Amniotic epithelial cell (primary cell): Measurements from ENCODE around the gene PAN2.
"Not testable (repeated sequence)": the region's sequence is repeated elsewhere in the genome, so short reads cannot be mapped to it uniquely, and the experiment has no call there.

Experiments
- DNase-seq: peaks from one replicate; pipeline ENCODE4 v3.0.0-alpha.2; 2010; ENCODE audit warnings: low read depth

Gene PAN2

DNA sequence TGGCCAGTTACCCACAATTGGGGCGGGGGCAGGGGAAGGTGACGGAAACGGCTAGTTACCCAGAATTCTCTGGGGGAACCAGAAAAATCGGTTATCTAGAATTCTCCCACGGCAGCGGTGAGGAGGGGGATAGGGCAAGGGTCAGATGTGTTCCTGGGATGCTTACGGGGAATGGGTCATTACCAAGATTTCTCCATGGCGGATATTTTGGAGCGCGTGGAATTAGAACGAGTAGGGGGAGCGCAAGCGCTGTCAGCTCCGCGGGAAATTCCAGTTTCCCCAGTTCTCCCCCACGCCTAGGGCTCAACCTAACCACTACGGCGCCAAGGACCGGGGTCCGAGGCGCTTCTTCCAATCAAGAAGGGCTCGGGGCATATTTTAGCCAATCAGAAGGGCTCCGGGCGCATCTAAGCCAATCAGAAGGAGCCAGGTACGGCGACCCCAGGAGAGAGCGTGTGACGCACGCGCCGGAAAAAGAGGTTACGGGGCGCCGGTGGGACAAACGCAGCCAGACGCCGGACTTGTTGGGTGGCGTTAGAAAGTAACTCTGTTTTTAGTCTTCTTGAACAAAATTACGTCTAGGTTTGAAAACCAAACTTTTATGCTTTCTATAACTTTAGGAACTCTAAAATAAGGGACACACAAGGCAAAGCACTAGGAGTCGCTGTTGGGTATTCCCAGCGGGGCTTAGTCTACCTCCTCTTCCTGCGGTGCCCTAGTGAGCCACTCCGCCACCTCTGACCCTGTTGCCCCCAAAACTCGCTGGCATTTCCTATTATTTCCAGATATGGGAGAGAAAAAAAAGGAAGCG is at the start of gene PAN2:
Gene PAN2, minus strand, starts transcription at position 322 of the 811 bp plus-strand sequence. CDS start 906 bp downstream, outside the sequence.
- DNase-seq, result peak; percentile 98

DNA sequence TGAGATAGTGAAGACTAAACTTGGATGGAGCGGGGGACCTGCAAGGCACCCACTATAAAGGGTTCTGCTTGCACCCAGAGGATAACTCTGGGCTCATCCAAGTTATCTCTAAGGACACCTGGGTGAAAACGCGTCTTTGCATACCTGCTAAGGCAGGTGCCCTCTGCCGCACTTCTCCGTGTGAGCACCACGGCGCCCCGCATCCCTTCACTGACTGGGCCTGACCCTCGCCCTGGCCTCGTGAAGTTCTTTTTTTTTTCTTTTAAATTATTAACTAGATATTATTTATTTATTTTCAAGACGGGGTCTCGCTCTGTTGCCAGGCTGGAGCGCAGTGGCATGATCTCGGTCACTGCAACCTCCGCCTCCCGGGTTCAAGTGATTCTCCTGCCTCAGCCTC is 48.8 kb upstream of the PAN2 start:
- no peak for DNase-seq

GRCh38 chr12:56377989-56378316 is 44.2 kb upstream of the PAN2 start:
- no peak for DNase-seq

DNA sequence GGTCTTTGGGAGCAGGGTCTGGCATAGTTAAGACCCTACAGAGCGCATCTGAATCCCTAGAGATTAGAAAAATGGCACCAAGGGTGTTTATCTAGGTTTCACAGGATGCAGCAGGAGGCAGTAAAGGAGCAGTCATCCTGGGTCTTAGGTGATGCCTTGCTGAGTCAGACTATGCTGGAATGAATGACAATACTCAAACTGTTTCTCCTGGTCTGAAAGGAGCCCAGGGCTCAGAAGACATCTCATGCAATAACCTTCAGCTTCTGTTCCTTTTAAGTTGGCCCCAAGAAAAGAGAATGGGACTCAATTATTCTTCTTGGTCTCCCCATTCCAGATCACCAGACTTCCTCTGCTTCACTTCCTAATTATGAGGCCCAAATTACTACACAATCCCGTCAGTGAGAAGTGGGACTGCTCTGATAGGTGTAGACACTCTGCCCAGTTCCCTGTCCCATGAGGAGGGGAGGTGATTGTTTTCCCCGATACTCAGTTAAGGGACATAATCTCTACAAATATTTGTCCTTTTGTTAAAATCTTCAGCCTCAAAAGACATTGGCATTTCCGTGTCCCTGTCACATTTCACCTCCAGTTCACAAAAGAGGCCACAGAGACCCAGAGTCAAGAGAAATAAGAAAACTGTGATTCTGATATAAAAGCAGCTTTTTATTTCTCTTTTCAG is 43.6 kb upstream of the PAN2 start:
- peak; percentile 44 for DNase-seq

DNA sequence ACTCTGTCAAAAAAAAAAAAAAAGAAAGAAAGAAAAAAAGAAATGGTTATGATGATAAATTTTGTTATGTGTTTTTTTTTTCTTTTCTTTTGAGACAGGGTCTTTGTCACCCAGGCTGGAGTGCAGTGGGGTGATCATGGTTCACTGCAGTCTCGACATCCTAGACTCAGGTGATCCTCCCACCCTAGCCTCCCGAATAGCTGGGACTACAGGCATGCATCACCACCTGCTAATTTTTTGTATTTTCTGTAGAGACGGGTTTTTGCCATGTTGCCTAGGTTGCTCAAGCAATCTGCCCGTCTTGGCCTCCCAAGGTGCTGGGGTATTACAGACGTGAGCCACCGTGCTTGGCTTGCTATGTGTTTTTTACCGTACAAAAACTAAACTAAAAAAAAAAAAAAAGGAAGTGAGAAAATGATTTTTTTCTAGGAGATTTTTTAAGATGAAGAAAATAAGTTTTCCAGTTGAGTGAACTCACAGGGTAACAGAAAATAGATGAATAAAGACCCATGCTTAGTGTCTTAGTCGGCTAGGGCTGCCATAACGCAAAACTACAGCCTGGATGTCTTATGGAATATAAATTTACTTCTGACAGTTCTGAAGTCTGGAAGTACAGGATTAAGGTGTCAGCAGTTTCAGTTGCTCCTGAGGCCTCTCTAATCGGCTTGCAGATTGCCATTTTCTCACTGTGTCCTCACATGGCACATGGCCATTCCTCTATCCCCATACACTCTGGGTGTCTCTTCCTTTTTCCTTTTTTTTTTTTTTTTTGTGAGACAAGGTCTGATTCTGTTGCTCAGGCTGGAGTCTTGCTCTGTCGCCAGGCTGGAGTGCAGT is 42.0 kb upstream of the PAN2 start:
- DNase-seq, result no peak

DNA sequence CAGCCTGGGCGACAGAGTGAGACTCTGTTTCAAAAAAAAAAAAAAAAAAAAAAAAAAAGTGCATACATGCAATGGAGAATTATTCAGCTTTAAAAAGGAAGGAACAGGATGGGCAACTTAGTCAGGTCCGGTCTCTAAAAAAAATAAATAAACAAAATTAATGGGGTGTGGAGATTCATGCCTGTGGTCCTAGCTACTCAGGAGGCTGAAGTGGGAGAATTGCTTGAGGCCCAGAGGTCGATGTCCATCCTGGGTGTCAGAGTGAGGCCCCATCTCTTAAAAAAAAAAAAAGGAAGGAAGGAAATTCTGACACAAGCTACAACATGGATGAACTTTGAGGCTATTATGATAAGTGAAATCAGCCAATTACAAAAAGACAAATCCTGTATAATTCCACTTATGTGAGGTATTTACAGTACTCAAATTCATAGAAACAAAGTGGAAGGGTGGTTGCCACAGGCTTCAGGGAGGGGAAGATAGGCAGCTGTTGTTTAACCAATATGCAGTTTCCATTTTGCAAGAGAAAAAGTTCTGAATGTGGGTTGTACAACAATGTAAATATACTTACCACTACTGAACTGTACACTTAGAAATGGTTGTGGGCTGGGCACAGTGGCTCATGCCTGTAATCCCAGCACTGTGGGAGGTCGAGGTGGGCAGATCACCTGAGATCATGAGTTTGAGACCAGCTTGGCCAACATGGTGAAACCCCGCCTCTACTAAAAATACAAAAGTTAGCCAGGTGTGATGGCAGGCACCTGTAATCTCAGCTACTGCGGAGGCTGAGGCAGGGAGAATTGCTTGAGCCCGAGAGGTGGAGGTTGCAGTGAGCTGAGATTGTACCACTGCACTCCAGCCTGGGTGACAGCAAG is 41.2 kb upstream of the PAN2 start:
- no peak for DNase-seq

- no peak for DNase-seq
Observed at GRCh38 chr12:56373515-56373914, 39.7 kb upstream of the PAN2 start.

DNA sequence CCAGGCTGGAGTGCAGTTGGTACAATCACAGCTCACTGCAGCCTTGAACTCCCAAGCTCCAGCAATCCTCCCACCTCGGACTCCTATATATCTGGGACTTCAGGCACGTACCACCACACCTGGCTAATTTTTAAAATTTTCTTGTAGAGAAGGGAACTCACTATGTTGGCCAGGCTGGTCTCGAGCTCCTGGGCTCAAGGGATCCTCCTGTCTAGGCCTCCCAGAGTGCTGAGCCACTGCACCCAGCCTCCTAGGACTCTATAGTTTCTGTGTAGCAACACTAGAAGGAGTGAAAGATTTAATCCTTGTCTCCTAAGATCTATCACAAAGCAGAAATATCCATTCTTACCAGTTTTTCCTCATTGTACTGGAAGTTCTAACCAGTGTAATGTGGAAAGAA is 33.1 kb upstream of the PAN2 start:
- DNase-seq, result no peak

DNA sequence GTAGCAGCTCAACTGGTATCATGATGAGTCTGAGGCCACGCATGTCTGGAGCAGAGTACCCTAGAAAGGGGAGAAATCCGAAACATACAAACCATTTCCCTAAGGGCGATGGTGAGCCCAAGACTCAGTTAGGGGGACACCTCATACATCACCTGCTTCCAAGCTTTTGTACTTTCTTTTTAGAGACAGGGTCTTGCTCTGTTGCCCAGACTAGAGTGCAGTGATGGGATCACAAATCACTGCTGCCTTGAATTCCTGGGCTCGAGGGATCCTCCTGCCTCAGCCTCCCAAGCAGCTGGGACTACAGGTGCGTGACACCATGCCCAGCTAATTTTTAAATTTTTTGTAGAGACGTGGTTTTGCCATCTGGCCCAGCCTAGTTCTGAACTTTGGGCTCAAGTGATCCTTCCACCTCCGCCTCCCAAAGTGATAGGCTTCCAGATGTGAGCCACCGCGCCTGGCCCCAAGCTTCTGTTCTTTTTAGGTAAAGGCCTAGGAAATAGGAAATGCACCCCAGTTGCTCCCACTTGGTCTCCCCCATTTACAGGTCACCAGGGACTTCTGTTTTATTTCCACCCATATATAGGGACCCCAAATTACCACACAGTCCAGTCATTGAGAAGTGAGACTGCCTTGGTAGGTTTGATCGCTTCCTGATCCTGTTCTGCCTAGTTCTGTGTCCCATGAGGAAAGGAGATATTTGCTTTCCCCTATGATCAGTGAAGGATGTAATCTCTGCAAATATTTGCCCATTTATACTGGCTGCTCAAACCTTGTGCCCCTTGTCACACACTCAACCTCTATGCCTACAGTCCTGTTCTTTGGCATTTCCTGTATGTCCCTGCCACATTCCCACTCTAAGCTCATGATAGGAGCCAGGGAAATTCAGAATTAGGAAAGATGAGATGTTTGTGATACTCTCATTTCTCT is 28.6 kb upstream of the PAN2 start, which contains the start of gene APOF:
Gene APOF, minus strand, starts transcription at position 728 of the 930 bp plus-strand sequence. Its CDS starts 112 bp downstream, at position 616.
- no peak for DNase-seq

DNA sequence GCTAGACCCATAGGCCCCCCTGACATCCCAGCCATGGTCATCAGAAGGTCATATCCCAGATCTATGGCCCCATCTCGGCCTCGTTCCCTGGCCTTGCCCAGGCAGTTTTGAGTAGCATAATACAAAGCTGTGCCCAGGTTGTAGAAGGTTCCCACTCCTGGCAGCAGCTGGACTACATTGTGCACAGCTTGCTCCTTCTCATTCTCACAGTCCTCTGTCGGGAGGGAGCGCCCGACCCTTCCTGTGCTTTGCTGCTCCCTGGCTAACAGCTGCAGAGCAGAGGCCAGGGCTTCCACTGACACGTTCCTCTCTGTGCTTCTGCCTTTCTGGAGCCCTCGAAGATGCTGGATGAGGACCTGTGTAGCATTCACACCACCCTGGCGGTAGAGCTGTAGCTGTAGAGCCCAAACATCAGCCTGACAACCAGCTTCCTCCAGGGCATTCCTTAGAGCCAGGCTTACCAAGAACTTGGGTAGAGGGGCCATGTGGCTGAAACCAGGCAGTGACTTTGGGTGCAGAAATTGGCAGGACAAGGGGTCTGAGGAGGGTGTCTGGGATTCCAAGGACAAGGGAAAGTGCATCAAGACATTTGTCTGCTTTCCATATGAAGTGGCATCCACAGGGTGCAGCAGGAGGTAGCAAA is 27.8 kb upstream of the PAN2 start:
- no peak for DNase-seq

- peak; percentile 100 for DNase-seq
Observed at GRCh38 chr12:56359851-56360767, 26.3 kb upstream of the PAN2 start, which contains the start of gene STAT2. Gene STAT2, minus strand, starts transcription at chr12:56360107. Its CDS starts 3,536 bp downstream, at chr12:56356571.

- peak; percentile 88 for DNase-seq
Observed at GRCh38 chr12:56358836-56359532, 25.2 kb upstream of the PAN2 start.

DNA sequence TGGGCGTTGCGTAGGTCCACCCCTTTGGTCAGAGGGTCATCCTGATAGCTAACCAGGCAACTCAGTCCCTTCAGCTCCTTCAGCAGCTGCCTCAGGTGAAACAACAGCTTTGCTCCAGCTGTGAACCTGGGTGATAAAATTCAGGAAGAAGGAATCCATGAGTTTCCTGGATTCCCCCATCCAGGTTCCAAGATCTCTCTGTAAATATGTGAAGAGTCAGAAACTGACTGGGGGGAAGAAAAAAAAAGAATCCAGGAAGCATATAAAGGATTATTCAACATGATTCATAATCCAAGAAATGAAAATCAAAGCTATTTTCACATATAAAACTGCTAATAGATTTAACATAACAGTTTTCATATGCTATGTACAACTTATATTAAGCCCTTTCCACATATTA is 17.5 kb upstream of the PAN2 start:
- no peak for DNase-seq

- DNase-seq, result no peak
Observed at GRCh38 chr12:56350662-56351061, 16.9 kb upstream of the PAN2 start.

DNA sequence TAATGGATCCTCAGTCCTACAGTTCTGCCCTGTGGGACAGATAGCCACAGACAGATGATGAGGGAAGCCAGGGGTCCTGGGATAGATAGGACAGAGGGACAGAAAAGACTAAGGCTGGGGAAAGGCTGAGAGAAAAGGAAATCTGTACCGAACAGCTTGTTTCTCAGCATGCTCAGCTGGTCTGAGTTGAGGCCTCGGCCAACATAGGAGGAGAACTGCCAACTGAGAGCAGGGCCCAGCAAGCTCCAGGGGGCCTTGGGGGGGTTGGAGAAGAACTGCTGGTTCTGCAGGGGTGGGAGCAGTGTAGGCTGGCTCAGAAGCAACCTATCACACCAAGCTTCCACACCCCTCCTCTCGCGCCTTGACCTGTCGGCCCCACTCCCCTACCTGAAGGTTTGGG is 15.0 kb upstream of the PAN2 start:
- no peak for DNase-seq

DNA sequence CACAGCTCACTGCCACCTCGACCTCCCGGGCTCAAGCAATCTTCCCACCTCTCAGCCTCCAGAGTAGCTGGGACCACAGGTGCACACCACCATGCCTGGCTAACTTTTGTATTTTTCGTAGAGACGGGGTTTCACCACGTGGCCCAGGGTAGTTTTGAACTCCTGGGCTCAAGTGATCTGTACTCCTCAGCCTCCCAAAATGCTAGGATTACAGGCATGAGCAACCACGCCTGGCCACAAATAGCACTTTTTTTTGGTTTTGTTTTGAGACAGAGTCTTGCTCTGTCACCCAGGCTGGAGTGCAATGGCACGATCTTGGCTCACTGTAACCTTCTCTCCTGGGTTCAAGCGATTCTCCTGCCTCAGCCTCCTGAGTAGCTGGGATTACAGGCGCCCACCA is 13.5 kb upstream of the PAN2 start:
- not testable (repeated sequence) for DNase-seq

DNA sequence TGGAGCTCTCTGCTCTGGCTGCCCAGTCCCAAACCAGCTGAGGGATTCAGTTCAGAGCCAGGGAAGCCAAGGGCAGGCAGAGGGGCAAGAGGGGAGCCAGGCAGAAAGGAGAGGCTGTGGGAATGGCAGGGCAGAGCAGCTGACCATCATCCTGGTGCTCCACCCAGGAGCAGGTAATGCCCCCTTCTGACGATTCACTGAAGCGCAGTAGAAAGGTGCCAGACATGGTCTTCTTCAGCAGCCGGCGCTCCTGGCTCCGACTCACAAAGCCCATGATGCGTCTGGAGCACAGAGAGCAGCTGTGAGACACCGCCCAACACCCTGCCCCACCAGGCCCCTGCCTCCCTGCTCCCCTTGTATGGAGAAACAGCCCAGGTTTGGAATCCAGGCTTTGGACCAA is 12.9 kb upstream of the PAN2 start:
- peak; percentile 26 for DNase-seq

GRCh38 chr12:56342290-56342689 is 8.5 kb upstream of the PAN2 start:
- not testable (repeated sequence) for DNase-seq
